ENCODE results near the gene TOM1L1. TPM values are rescaled to one million over a fixed set of nuclear protein-coding genes. Genes with fewer than 3 reads are reported as not detected.

TOM1L1 gene
- total RNA-seq, 1 donor = 24.2 TPM

GRCh38 chr17:54941285-54941684 lies 40.6 kb downstream of the TOM1L1 start:
- DNase-seq (ENCODE audit: low read depth) = no peak
- H3K4me3 ChIP-seq (ENCODE audit: low read depth, low read length) = no peak overlapping the region
- TF ChIP-seq CTCF (IDR thresholded peaks at IDR 0.05; ENCODE audit: insufficient read depth, low read depth, low read length) = no peak

- TF ChIP-seq CTCF (IDR thresholded peaks at IDR 0.05; ENCODE audit: insufficient read depth, low read depth, low read length) = no peak
- peak; percentile 22 for DNase-seq (ENCODE audit: low read depth)
- H3K4me3 ChIP-seq (ENCODE audit: low read depth, low read length) = no peak overlapping the region
Measured at GRCh38 chr17:54944796-54945195, 44.1 kb downstream of the TOM1L1 start.

GRCh38 chr17:54945231-54945630 lies 44.6 kb downstream of the TOM1L1 start:
- no peak overlapping the region for H3K4me3 ChIP-seq (ENCODE audit: low read depth, low read length)
- TF ChIP-seq CTCF (IDR thresholded peaks at IDR 0.05; ENCODE audit: insufficient read depth, low read depth, low read length) = no peak
- no peak for DNase-seq (ENCODE audit: low read depth)

- no peak overlapping the region for H3K4me3 ChIP-seq (ENCODE audit: low read depth, low read length)
- no peak for TF ChIP-seq CTCF (IDR thresholded peaks at IDR 0.05; ENCODE audit: insufficient read depth, low read depth, low read length)
- DNase-seq (ENCODE audit: low read depth) = peak; percentile 17
Measured at GRCh38 chr17:54945671-54946070, 45.0 kb downstream of the TOM1L1 start.

- DNase-seq (ENCODE audit: low read depth) = no peak
- TF ChIP-seq CTCF (IDR thresholded peaks at IDR 0.05; ENCODE audit: insufficient read depth, low read depth, low read length) = no peak
- H3K4me3 ChIP-seq (ENCODE audit: low read depth, low read length) = no peak overlapping the region
Measured at GRCh38 chr17:54947396-54947795, 46.7 kb downstream of the TOM1L1 start.

- peak; percentile 74 for DNase-seq (ENCODE audit: low read depth)
- no peak for TF ChIP-seq CTCF (IDR thresholded peaks at IDR 0.05; ENCODE audit: insufficient read depth, low read depth, low read length)
- no peak overlapping the region for H3K4me3 ChIP-seq (ENCODE audit: low read depth, low read length)
Measured at GRCh38 chr17:54948380-54948779, 47.7 kb downstream of the TOM1L1 start.

GRCh38 chr17:54950116-54950515 lies 49.5 kb downstream of the TOM1L1 start:
- no peak overlapping the region for H3K4me3 ChIP-seq (ENCODE audit: low read depth, low read length)
- no peak for TF ChIP-seq CTCF (IDR thresholded peaks at IDR 0.05; ENCODE audit: insufficient read depth, low read depth, low read length)
- no peak for DNase-seq (ENCODE audit: low read depth)
